SJSA1 (cell line): ENCODE data around the gene PCK2. TPM values are rescaled to one million over a fixed set of nuclear protein-coding genes. Genes with fewer than 3 reads are reported as not detected.

Source experiments
- DNase-seq, 2 experiments: peaks; one replicate each; pipeline ENCODE4 v3.0.0-alpha.2; 2015 to 2020; ENCODE audit warnings: low spot score in 2 of 2, low read depth in 1 of 2
- H3K27ac ChIP-seq: fragments of 250-450 bp; sonication (Bioruptor Pico); 2 replicates; pipeline ENCODE4 v1.5.1; 2020; ENCODE audit warnings: mild to moderate bottlenecking, moderate library complexity
- H3K27me3 ChIP-seq: fragments of 250-450 bp; sonication (Bioruptor Pico); replicated peaks from 2 replicates; pipeline ENCODE4 v1.5.1; 2020; ENCODE audit warnings: mild to moderate bottlenecking, moderate library complexity
- H3K36me3 ChIP-seq: fragments of 250-450 bp; sonication (Bioruptor Pico); 2 replicates; pipeline ENCODE4 v1.5.1; 2020; ENCODE audit warnings: mild to moderate bottlenecking
- H3K4me1 ChIP-seq: fragments of 250-450 bp; sonication (Bioruptor Pico); replicated peaks from 2 replicates; pipeline ENCODE4 v1.6.1; 2021; ENCODE audit warnings: mild to moderate bottlenecking
- H3K4me3 ChIP-seq: fragments of 250-450 bp; sonication (Bioruptor Pico); 2 replicates; pipeline ENCODE4 v1.5.1; 2020; ENCODE audit warnings: mild to moderate bottlenecking
- H3K9me3 ChIP-seq: fragments of 250-450 bp; sonication (Bioruptor Pico); replicated peaks from 2 replicates; pipeline ENCODE4 v1.5.1; 2020; ENCODE audit warnings: mild to moderate bottlenecking
- total RNA-seq: library from RNA; depleted of rRNA; stranded (reverse); fragments of >200 nt; shearing (Covaris generic); gene quantifications from 2 replicates; pipeline ENCODE4 v1.2.3, GENCODE V29; 2014

The PCK2 gene
- total RNA-seq, 1 experiment from 2014 or later = 5.3 TPM

GRCh38 chr14:24066496-24067132 lies 27.5 kb upstream of the PCK2 start:
- Histone ChIP-seq H3K4me1 (no peaks in the 10 kb centered on the region), H3K36me3 (no peaks in the 10 kb centered on the region), H3K27me3 (peaks cover 11% of the 10 kb centered on the region), H3K27ac (no peak overlapping the region), H3K9me3 (no peaks in the 10 kb centered on the region), H3K4me3 (no peak overlapping the region)
- DNase-seq = no peak

- no peak overlapping the region for H3K4me3 ChIP-seq
- H3K4me1 ChIP-seq = no peaks in the 10 kb centered on the region
- DNase-seq = no peak
- H3K36me3 ChIP-seq = no peaks in the 10 kb centered on the region
- peaks cover 16% of the 10 kb centered on the region for H3K27me3 ChIP-seq
- H3K27ac ChIP-seq = no peak overlapping the region
- no peaks in the 10 kb centered on the region for H3K9me3 ChIP-seq
Observed at GRCh38 chr14:24067133-24068082, 26.7 kb upstream of the PCK2 start.

DNA sequence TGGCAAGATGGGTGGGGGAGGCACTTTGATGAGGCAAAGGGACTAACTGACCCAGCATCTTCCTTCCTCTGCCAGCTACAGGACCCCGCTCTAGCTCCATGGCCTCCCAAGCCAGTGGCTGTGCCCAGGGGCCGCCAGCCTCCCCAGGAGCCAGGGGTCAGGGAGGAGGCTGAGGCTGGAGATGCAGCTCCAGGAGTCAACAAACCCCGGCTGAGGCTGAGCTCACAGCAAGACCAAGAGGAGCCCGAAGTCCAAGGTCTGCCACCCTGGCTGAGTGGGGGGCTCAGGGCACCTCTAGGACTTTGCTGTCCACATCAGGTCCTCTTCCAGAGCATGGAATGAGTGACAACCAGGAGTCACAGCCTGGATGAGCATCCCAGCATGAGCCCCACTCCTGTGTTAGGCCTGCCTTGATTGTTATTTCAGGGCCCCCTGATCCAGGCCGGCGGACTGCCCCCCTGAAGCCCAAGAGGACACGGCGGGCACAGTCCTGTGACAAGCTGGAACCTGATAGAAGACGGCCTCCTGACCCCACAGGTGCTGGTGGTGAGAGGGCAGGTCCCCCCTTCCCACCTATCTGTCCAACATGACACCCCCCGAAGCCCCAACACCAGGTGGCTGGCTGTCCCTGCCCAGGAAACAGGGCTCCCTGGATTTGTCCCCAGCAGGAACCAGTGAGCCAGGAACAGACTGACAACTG lies 25.2 kb upstream of the PCK2 start:
- H3K27ac ChIP-seq = no peak overlapping the region
- no peak overlapping the region for H3K4me3 ChIP-seq
- H3K9me3 ChIP-seq = no peaks in the 10 kb centered on the region
- no peaks in the 10 kb centered on the region for H3K36me3 ChIP-seq
- peaks cover 24% of the 10 kb centered on the region for H3K27me3 ChIP-seq
- DNase-seq = no peak
- no peaks in the 10 kb centered on the region for H3K4me1 ChIP-seq

GRCh38 chr14:24069411-24069735 lies 24.7 kb upstream of the PCK2 start:
- Histone ChIP-seq H3K27me3 (peaks cover 24% of the 10 kb centered on the region), H3K4me3 (no peak overlapping the region), H3K36me3 (no peaks in the 10 kb centered on the region), H3K4me1 (no peaks in the 10 kb centered on the region), H3K9me3 (no peaks in the 10 kb centered on the region), H3K27ac (no peak overlapping the region)
- DNase-seq = no peak

DNA sequence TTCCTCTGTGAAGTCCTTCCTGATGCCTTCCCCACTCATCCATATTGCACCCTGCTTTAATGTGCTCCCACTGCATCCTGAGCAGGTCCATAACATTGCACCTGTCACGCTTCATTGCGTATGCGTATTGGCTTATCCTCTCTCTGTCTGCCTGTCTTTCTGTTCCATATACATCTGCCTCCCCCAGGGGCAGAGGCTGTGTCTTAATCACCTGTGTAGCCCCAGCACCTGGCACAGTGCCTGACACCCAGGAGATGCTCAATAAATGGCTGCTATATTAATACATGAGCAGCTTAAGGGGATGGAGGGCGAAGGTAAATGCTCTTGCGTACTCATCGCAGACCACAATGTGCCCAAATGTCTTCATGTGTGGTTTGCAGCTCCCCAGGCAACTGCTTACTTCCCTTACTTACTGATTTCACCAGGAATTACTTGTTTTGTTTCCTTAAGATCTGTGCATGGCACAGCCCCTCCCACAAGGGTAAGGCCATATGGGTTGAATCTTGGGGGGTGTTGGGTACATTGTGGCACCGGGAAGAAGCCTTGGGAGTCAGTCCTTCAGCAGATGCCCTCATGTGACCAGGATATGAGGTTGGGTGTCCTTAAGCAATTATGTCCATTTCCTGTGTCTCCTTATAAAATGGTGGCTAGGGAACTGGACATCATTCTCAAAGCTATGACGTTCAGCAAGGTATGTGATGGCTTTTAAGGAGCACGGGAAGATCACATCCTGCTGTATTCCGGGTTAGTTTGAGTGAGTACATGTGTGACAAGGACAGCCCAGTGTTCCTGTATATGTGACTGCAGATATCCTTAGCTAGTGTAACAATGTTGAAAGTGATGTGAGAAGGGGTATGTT lies 23.6 kb upstream of the PCK2 start:
- no peak for DNase-seq
- H3K4me1 ChIP-seq = no peaks in the 10 kb centered on the region
- H3K36me3 ChIP-seq = no peaks in the 10 kb centered on the region
- H3K9me3 ChIP-seq = no peaks in the 10 kb centered on the region
- peaks cover 24% of the 10 kb centered on the region for H3K27me3 ChIP-seq
- H3K27ac ChIP-seq = no peak overlapping the region
- H3K4me3 ChIP-seq = no peak overlapping the region

DNA sequence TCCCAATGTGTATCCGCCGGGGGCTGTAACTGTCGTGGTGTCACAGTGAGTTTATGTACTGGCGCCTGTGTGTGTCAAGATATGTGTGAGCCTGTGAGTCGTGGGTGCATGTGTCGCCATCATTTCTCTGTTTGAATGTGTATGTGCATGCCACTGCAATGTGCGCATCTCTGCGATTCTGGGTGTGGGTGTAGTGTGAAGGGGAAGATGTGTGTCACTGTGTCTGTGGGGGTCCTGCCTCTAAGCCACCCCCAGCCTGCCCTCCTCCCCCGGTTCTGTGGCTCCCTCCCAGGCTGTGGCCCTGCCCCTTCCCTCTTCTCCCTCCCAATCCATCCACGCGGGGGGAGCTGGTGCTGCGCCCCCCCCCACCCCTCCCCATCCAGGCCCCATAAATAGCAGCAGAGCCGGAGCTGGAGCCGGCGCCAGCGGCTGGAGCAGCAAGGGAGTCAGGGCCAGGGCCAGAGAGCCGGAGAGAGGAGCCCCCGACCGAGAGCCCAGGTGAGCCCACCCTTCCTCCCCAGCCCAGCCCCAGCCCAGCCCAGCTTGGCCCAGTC lies 22.9 kb upstream of the PCK2 start, which contains the start of gene CPNE6:
Gene CPNE6 (plus strand): TSS at position 419 of the 554 bp plus-strand sequence. CDS start 1,375 bp downstream, outside the sequence.
- H3K36me3 ChIP-seq = no peaks in the 10 kb centered on the region
- no peaks in the 10 kb centered on the region for H3K4me1 ChIP-seq
- H3K27ac ChIP-seq = no peak within 1 kb of the TSS
- H3K9me3 ChIP-seq = no peaks in the 10 kb centered on the region
- no peak for DNase-seq
- no peak within 1 kb of the TSS for H3K4me3 ChIP-seq
- H3K27me3 ChIP-seq = peaks cover 24% of the 10 kb centered on the region

- Histone ChIP-seq H3K27me3 (peaks cover 24% of the 10 kb centered on the region), H3K27ac (no peak overlapping the region), H3K9me3 (no peaks in the 10 kb centered on the region), H3K36me3 (no peaks in the 10 kb centered on the region), H3K4me1 (no peaks in the 10 kb centered on the region), H3K4me3 (no peak overlapping the region)
- DNase-seq = no peak
Observed at GRCh38 chr14:24071836-24072430, 22.2 kb upstream of the PCK2 start.

DNA sequence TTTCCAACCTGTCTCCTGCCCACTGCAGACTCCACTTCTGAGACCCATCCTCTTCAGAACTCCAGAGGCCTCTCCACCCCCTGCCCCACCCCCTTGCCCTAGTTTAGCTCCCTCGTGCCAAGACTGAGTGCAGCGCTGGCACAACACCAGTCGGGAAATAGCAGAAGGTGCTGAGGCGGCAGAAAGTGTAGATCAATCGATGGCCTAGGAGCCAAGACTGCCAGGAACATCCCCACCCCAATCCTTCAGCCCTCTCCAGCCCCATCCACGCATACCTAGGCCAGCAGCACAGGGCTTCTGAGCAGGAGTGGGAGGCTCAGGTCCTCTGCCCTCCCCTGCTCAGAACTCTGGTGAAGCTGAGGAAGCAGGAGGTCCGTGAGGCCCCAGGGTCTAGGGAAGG lies 21.7 kb upstream of the PCK2 start:
- no peak for DNase-seq
- Histone ChIP-seq H3K36me3 (no peaks in the 10 kb centered on the region), H3K27me3 (peaks cover 24% of the 10 kb centered on the region), H3K9me3 (no peaks in the 10 kb centered on the region), H3K27ac (no peak overlapping the region), H3K4me1 (no peaks in the 10 kb centered on the region), H3K4me3 (no peak overlapping the region)

DNA sequence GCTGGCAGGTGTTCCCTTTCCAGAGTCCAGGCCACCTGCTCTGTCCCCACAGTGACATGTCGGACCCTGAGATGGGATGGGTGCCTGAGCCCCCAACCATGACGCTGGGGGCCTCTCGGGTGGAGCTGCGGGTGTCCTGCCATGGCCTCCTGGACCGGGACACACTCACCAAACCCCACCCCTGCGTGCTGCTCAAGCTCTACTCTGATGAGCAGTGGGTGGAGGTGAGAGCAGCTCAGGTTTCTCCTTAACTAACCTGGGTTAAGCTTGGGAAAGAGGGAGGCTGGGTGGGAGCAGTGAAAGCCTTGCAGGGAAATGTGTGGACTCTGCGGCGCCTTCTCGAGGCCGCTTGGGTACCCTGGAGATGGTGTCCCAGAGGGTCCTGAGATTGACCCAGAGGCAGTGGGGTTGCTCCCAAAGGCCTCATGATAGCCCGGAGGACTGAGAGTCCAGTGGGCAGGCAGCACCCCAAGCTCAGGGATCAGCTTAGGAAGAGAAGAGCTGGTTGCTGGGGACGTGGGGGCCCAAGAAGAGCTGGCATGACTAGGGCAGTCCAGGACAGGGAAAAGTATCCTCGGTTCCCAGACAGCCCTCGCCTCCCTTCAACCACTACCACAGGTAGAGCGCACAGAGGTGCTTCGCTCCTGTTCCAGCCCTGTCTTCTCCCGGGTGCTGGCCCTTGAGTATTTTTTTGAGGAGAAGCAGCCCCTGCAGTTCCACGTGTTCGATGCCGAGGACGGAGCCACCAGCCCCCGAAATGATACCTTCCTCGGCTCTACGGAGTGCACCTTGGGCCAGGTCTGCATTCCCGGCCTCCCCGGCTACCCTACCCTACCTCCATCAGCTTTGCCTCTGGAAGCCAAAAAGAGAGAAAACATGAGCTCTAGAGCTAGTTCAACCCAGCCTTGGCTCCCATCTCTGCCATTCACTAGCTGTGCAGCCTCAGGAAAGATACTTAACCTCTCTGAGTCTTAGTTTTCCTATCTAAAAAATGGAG lies 20.9 kb upstream of the PCK2 start:
- peaks cover 19% of the 10 kb centered on the region; the same call in 1 of the 2 replicates for H3K27me3 ChIP-seq
- no peak for DNase-seq

GRCh38 chr14:24074625-24075484 lies 19.3 kb upstream of the PCK2 start:
- Histone ChIP-seq H3K9me3 (no peaks in the 10 kb centered on the region), H3K27me3 (peaks cover 16% of the 10 kb centered on the region; the same call in 1 of the 2 replicates), H3K4me3 (no peak overlapping the region), H3K27ac (no peak overlapping the region), H3K4me1 (no peaks in the 10 kb centered on the region), H3K36me3 (no peaks in the 10 kb centered on the region)
- DNase-seq = no peak

More for the DNA sequence above, 20.9 kb upstream of the PCK2 start:
- Histone ChIP-seq H3K36me3 (no peaks in the 10 kb centered on the region), H3K4me3 (no peak overlapping the region), H3K4me1 (no peaks in the 10 kb centered on the region), H3K9me3 (no peaks in the 10 kb centered on the region), H3K27ac (no peak overlapping the region)
